VCaP (cell line): ENCODE data around the gene POU3F1.
A peak's percentile ranks its signal among the peaks of the same experiment; 100 is the strongest.

ENCODE experiments used
- H3K27ac ChIP-seq: fragments of 450-650 bp; 2 replicates; pipeline ENCODE4 v1.5.1; 2017
- CTCF ChIP-seq: fragments of 450-650 bp; conservative IDR thresholded peaks from 2 replicates; pipeline ENCODE4 v1.5.1; 2017; ENCODE audit warnings: mild to moderate bottlenecking, moderate library complexity

Gene POU3F1

GRCh38 chr1:38046333-38046883 is at the start of gene POU3F1:
Gene POU3F1 (minus strand): TSS chr1:38046793. CDS start chr1:38046743, 50 bp downstream.
- peak within 1 kb of the TSS; percentile 61 for H3K27ac ChIP-seq
- no peak for TF ChIP-seq CTCF

DNA sequence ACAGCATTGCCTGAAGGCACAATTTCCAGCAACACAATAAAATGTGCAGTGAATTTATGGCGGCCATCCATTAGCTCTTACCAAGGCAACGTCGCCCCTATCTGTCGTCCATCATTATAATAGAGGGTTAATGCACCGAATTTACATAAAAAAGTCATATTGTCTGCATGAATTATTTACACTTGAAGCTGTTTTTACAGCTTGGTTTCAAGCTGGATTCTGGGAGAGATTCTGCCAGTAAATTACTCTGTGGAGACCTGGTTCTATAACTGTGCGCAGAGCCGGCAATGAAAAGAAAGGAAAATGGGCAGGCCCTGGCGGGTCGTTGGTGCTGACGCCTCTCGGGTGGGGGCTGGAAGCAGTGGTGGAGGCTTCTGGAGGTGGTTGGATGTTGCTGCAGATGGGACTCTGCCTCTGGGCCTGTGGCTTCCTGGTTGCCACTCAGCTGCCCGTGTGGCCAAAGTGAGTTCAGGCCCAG is 48.9 kb upstream of the POU3F1 start:
- no peak overlapping the region for H3K27ac ChIP-seq
- no peak for TF ChIP-seq CTCF

DNA sequence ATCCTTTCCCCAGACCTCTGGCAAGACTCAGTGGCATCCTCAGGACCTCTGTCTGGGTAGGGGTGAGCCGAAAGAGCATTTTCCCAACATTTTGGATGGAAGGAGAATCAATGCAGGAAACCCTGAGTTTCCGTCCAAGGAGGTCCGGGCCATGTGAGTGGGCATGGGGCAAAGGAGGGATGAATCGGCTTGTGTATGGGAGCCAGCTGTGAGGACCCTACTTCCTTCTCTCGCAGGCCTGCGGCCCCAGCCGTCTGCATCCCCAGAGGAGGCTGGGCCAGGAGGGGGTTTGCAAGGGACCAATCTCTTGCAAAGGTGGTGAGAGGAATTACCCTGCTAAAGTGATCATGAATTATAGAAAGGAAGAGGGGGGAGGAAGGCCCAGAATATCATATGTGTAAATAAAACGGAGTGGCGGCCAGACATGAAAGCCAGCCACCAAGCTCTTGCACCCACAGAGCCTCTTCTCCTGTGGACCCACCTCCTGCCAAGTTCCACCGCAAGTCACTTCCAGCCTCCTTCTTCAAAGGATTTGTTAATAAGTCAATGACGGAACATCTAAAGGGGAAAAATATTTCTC is 48.2 kb upstream of the POU3F1 start:
- no peak for TF ChIP-seq CTCF
- H3K27ac ChIP-seq, result no peak overlapping the region

GRCh38 chr1:38093569-38094520 is 47.3 kb upstream of the POU3F1 start:
- no peak for TF ChIP-seq CTCF
- H3K27ac ChIP-seq, result no peak overlapping the region

GRCh38 chr1:38092256-38092655 is 45.7 kb upstream of the POU3F1 start:
- H3K27ac ChIP-seq, result no peak overlapping the region
- no peak for TF ChIP-seq CTCF

DNA sequence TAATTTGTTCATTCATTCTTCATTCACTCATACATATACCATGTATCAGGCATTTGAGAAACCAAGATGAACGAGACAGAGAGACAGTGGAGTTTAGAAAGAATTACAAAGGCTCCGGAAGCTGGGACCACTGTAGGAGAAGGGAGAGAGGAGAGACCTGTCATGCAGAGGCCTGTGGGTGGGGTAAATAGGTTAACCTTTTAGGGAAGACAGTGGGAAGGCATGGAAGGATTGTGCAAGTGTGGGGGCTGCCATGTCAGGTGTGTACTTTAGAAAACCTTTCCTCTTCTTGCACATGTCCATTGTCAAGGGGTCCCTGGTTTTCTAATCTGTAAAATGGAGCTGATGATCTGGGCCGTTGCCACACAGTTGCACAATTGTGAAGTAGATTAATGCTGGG is 44.2 kb upstream of the POU3F1 start:
- TF ChIP-seq CTCF, result no peak
- no peak overlapping the region for H3K27ac ChIP-seq

DNA sequence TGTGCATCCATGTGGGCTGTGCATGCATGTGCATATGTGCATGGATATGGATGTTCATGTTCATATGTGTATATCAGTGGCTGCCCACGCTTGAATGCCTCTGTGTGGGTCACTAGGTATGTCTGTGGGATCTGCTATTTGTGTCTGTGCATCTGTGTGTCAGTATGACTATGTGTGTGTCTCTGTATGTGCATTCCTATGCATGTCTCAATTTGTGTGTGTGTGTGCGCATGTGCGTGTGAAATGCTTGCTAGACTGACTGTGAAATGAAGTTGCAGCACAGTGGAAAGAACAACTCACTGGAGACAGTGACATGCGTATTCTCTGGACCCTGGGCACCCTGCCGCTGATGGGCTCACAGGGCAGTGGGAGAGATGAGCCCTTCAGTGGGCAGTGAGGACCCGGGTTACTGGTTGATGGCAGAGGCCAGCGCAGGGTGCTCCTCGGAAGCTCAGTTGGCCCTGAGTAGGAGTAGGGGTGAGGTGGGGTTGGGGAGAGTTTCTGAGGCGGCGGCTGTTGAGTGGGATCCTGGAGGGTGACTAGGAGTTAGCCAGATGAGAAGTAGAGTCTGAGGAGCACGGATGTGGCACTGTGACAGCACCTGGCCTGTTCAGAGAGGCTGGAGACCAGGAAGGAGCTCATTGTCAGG is 43.2 kb upstream of the POU3F1 start:
- TF ChIP-seq CTCF, result no peak
- H3K27ac ChIP-seq, result no peak overlapping the region
